HepG2 (cell line): ENCODE results near the gene TRIO. TPM values are rescaled to one million over a fixed set of nuclear protein-coding genes. Genes with fewer than 3 reads are reported as not detected.

ENCODE experiments used
- ATAC-seq: fragments of 200-7000 bp; cut with Tn5 transposase; 3 replicates; pipeline ENCODE4 v1.9.1; 2020; ENCODE audit warnings: mild to moderate bottlenecking, moderate library complexity
- BruUV-seq: library from RNA; stranded (reverse); fragments of 400-500 nt; replicated peaks from 2 replicates; lab custom pipeline; 2021; lab: Mats Ljungman, UMichigan
- CTCF ChIA-PET: fragments of 300-600 bp; formaldehyde crosslinking; extraction: SDS; loops from one replicate; lab custom pipeline; 2021; ENCODE audit warnings: low total read pairs, inconsistent platforms, low intra/inter-chr PET ratio; lab: Yijun Ruan, JAX
- POLR2A ChIA-PET: fragments of 350-600 bp; sonication (Branson Sonifier 250); formaldehyde crosslinking; loops from one replicate; lab custom pipeline; 2020; ENCODE audit warnings: antibody characterized with exemption, inconsistent platforms; lab: Yijun Ruan, JAX
- DNase-seq: peaks from one replicate; pipeline ENCODE4 v3.0.0-alpha.2; 2015; ENCODE audit warnings: low spot score
- FAIRE-seq: peaks from 3 replicates; lab custom pipeline; 2011; peaks lifted over from hg19 to GRCh38; lab: Jason Lieb, UNC
- H2AFZ ChIP-seq: one replicate; pipeline ENCODE4 v1.6.1; 2011; ENCODE audit warnings: low read length, inconsistent platforms
- H3K27ac ChIP-seq: fragments of 300-600 bp; 3 replicates; pipeline ENCODE4 v1.8.0; 2011; ENCODE audit warnings: mixed run types, mild to moderate bottlenecking, mixed read lengths, low read length, inconsistent platforms; ENCODE audit not compliant: insufficient read depth; ENCODE audit errors: extremely low read length
- H3K27me3 ChIP-seq, 2 experiments: fragments of 200-600 bp in 1 of 2; 2 replicates in 1 of 2; 3 replicates in 1 of 2; pipeline versions ENCODE4 v1.6.0 to v1.8.0; 2011; ENCODE audit warnings: low read length in 2 of 2, mild to moderate bottlenecking in 2 of 2, moderate library complexity in 2 of 2, inconsistent platforms in 1 of 2; ENCODE audit not compliant: insufficient read depth in 2 of 2, control insufficient read depth in 1 of 2
- H3K36me3 ChIP-seq, 2 experiments: fragments of 200-600 bp in 1 of 2; replicated peaks in 1 of 2; 2 replicates in 1 of 2; 3 replicates in 1 of 2; pipeline versions ENCODE4 v1.5.1 to v1.8.0; 2011; ENCODE audit warnings: low read length in 2 of 2, inconsistent platforms in 1 of 2; ENCODE audit not compliant: insufficient read depth in 2 of 2, control insufficient read depth in 1 of 2
- H3K4me1 ChIP-seq: 2 replicates; pipeline ENCODE4 v1.5.1; 2012; ENCODE audit warnings: low read length, inconsistent platforms; ENCODE audit not compliant: insufficient read depth
- H3K4me2 ChIP-seq: 2 replicates; pipeline ENCODE4 v1.6.0; 2011; ENCODE audit warnings: low read depth, low read length, inconsistent platforms
- H3K4me3 ChIP-seq, 3 experiments: fragments of 200-600 bp in 1 of 3; sonication (generic), shearing (Covaris generic) in 1 of 3; replicated peaks in 1 of 3; 2 replicates each; pipeline ENCODE4 v1.5.1; 2011 to 2016; ENCODE audit warnings: low read length in 3 of 3, inconsistent platforms in 2 of 3, low read depth in 2 of 3, mild to moderate bottlenecking in 2 of 3, control low read depth in 1 of 3, mixed read lengths in 1 of 3; ENCODE audit not compliant: insufficient read depth in 1 of 3
- H3K79me2 ChIP-seq: one replicate; pipeline ENCODE4 v1.6.1; 2011; ENCODE audit warnings: low read length, inconsistent platforms; ENCODE audit not compliant: insufficient read depth
- H3K9ac ChIP-seq: 2 replicates; pipeline ENCODE4 v1.6.0; 2011; ENCODE audit warnings: mild to moderate bottlenecking, low read depth, low read length, inconsistent platforms; ENCODE audit not compliant: insufficient read depth
- H3K9me3 ChIP-seq: 2 replicates; pipeline ENCODE4 v1.5.1; 2012; ENCODE audit warnings: mild to moderate bottlenecking, low read length
- H4K20me1 ChIP-seq: 2 replicates; pipeline ENCODE4 v1.6.0; 2011; ENCODE audit warnings: inconsistent platforms, mild to moderate bottlenecking, low read length, moderate library complexity; ENCODE audit not compliant: insufficient read depth
- CREB1 ChIP-seq, 2 experiments: fragments of 450-650 bp in 1 of 2; IDR thresholded peaks; 2 replicates each; pipeline ENCODE4 v1.6.1; 2016 to 2017; ENCODE audit warnings: control low read depth in 1 of 2, mild to moderate bottlenecking in 1 of 2, missing compliant biosample characterization in 1 of 2, missing genetic modification characterization in 1 of 2
- HMGXB3 ChIP-seq: sonication (generic); formaldehyde crosslinking; IDR thresholded peaks from 2 replicates; pipeline ENCODE4 v1.4.0; 2020; ENCODE audit warnings: missing genetic modification reagents, borderline replicate concordance
- KDM5B ChIP-seq: sonication (generic); formaldehyde crosslinking; IDR thresholded peaks from 2 replicates; pipeline ENCODE4 v1.4.0; 2020; ENCODE audit warnings: missing genetic modification reagents, mild to moderate bottlenecking, borderline replicate concordance
- SALL2 ChIP-seq: sonication (generic); formaldehyde crosslinking; IDR thresholded peaks from 2 replicates; pipeline ENCODE4 v1.8.1; 2023; ENCODE audit warnings: mild to moderate bottlenecking, missing genetic modification reagents, inconsistent platforms
- ZHX1 ChIP-seq: sonication (generic); formaldehyde crosslinking; IDR thresholded peaks from 2 replicates; pipeline ENCODE4 v1.8.1; 2022; ENCODE audit warnings: low read depth, mild to moderate bottlenecking, missing genetic modification reagents
- ZNF230 ChIP-seq: sonication (generic); formaldehyde crosslinking; IDR thresholded peaks from 2 replicates; pipeline ENCODE4 v1.4.0; 2020; ENCODE audit warnings: mild to moderate bottlenecking, missing genetic modification reagents
- ZNF547 ChIP-seq: sonication (generic); formaldehyde crosslinking; IDR thresholded peaks from 2 replicates; pipeline ENCODE4 v1.5.1; 2020; ENCODE audit warnings: mild to moderate bottlenecking, missing genetic modification reagents
- ZNF572 ChIP-seq: sonication (generic); formaldehyde crosslinking; IDR thresholded peaks from 2 replicates; pipeline ENCODE4 v1.5.1; 2020; ENCODE audit warnings: mild to moderate bottlenecking, missing genetic modification reagents
- WGBS: methylation state at CpG from one replicate; pipeline ENCODE4 v1.1.6; 2017; ENCODE audit warnings: low lambda C conversion rate; 5-methylcytosine and 5-hydroxymethylcytosine counted together
- in situ Hi-C: cut with HindIII; loops from 2 replicates; pipeline ENCODE4 v1.10.0; 2017; ENCODE audit warnings: low pct_unique_long_range_greater_than_20kb; ENCODE audit not compliant: extremely low pct_ligation_motif_present
- intact Hi-C: fragments of 100-400 bp; cut with micrococcal nuclease; formaldehyde crosslinking; loops from one replicate; pipeline ENCODE4 v1.10.0; 2022; ENCODE audit not compliant: unreplicated experiment
- polyA plus RNA-seq, 8 experiments: library from polyadenylated mRNA; depleted of rRNA in 3 of 8; stranded (reverse) in 7 of 8; unstranded in 1 of 8; fragments of >200 nt; fragmentation: Illumina TruSeq in 4 of 8; extraction: Trizol in 4 of 8; gene quantifications; 2 replicates each; pipeline versions ENCODE4 v1.2.1 to v1.2.3, GENCODE V29; 2011 to 2016; ENCODE audit warnings: low read depth in 4 of 8, missing spikeins in 1 of 8, mixed read lengths in 1 of 8; ENCODE audit not compliant: insufficient read depth in 1 of 8
- total RNA-seq, 5 experiments: library from RNA; depleted of rRNA; stranded (reverse); fragments of >200 nt; fragmentation: Illumina TruSeq; extraction: Trizol; gene quantifications; 2 replicates each; pipeline ENCODE4 v1.2.3, GENCODE V29; 2016; ENCODE audit warnings: low read depth in 1 of 5
- TF ChIP-seq, protein P1 (sequence below): sonication (generic); formaldehyde crosslinking; IDR thresholded peaks from 2 replicates; pipeline ENCODE4 v1.5.0; 2020; ENCODE audit warnings: mild to moderate bottlenecking, missing genetic modification reagents
- TF ChIP-seq, protein P2 (sequence below): sonication (generic); formaldehyde crosslinking; conservative IDR thresholded peaks from 2 replicates; pipeline ENCODE4 v1.4.0; 2020; ENCODE audit warnings: missing genetic modification reagents
- TF ChIP-seq, protein P3 (sequence below): IDR thresholded peaks from 2 replicates; pipeline ENCODE4 v1.6.1; 2016; ENCODE audit warnings: low read depth, control low read depth

The TRIO gene
- total and polyA plus RNA-seq, 2 of the 13 experiments (the other 11 are each of a cell fraction or from before 2014, with no cell fraction given): 45.2 to 45.9 TPM

DNA sequence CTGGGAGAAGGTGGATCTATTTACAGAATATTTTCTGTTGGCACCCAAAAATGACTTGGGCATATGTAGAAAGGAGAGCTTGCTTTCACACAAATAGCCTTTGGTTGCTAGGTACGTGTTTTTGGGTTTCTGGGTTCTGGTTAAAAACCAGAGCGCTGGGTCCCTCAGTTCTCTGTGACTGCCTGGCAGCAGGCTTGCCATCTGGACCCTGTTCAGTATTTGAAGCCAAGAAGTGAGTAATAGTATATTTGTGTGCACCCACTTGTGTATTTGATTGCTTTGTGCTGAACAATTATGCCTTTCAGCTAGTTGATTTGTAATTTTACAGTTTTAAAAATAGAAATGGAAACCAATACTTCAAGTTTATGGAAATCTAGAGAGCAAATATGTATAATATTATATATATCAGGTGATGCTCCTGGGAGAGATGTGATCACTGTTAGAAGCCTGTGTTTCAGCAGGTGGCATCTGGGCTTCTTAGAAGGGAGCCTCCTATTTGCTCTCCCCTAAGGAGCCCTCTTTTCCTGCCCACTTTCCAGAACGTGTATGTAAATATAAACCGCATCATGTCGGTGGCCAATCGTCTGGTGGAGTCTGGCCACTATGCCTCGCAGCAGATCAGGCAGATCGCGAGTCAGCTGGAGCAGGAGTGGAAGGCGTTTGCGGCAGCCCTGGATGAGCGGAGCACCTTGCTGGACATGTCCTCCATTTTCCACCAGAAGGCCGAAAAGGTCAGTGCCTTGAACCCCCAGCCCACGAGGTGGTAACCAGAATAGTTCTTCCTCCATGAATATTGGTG is 153.6 kb downstream of the TRIO start:
- in situ Hi-C loops (no loop called here), intact Hi-C loops (no loop called here)
- H3K9ac ChIP-seq: no peak overlapping the region
- DNase-seq (no peak), FAIRE-seq (no peak), ATAC-seq (no peak)
- H3K4me3 ChIP-seq: no peak overlapping the region
- CTCF ChIA-PET: no interaction called here
- no peaks in the 10 kb centered on the region for H3K9me3 ChIP-seq
- H3K4me1 ChIP-seq: no peaks in the 10 kb centered on the region
- H4K20me1 ChIP-seq: peaks cover 3% of the 10 kb centered on the region; the same call in 1 of the 2 replicates
- no peak overlapping the region for H3K27ac ChIP-seq
- H3K27me3 ChIP-seq: no peaks in the 10 kb centered on the region
- peaks cover 16 to 73% of the 10 kb centered on the region in 2 experiments for H3K36me3 ChIP-seq
- H3K79me2 ChIP-seq: no peaks in the 10 kb centered on the region
- BruUV-seq: no TSS peak
- no peak overlapping the region for H2AFZ ChIP-seq
- 97% methylated on average over 14 of the region's 14 CpGs for WGBS
- no peak overlapping the region for H3K4me2 ChIP-seq
- POLR2A ChIA-PET: no interaction called here
- TF ChIP-seq ZNF230: no peak
- TF ChIP-seq CREB1 (IDR thresholded peaks at IDR 0.05): no peak
- TF ChIP-seq CREB1 (CRISPR knock-in tag; IDR thresholded peaks at IDR 0.05): no peak
- TF ChIP-seq HMGXB3 (CRISPR knock-in tag): no peak
- TF ChIP-seq, protein P1, sequence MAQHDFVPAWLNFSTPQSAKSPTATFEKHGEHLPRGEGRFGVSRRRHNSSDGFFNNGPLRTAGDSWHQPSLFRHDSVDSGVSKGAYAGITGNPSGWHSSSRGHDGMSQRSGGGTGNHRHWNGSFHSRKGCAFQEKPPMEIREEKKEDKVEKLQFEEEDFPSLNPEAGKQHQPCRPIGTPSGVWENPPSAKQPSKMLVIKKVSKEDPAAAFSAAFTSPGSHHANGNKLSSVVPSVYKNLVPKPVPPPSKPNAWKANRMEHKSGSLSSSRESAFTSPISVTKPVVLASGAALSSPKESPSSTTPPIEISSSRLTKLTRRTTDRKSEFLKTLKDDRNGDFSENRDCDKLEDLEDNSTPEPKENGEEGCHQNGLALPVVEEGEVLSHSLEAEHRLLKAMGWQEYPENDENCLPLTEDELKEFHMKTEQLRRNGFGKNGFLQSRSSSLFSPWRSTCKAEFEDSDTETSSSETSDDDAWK (CRISPR knock-in tag): no peak
- TF ChIP-seq, protein P2, sequence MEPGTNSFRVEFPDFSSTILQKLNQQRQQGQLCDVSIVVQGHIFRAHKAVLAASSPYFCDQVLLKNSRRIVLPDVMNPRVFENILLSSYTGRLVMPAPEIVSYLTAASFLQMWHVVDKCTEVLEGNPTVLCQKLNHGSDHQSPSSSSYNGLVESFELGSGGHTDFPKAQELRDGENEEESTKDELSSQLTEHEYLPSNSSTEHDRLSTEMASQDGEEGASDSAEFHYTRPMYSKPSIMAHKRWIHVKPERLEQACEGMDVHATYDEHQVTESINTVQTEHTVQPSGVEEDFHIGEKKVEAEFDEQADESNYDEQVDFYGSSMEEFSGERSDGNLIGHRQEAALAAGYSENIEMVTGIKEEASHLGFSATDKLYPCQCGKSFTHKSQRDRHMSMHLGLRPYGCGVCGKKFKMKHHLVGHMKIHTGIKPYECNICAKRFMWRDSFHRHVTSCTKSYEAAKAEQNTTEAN: no peak
- TF ChIP-seq SALL2 (CRISPR knock-in tag): no peak
- no peak for TF ChIP-seq ZNF572 (CRISPR knock-in tag)
- TF ChIP-seq, protein P3, sequence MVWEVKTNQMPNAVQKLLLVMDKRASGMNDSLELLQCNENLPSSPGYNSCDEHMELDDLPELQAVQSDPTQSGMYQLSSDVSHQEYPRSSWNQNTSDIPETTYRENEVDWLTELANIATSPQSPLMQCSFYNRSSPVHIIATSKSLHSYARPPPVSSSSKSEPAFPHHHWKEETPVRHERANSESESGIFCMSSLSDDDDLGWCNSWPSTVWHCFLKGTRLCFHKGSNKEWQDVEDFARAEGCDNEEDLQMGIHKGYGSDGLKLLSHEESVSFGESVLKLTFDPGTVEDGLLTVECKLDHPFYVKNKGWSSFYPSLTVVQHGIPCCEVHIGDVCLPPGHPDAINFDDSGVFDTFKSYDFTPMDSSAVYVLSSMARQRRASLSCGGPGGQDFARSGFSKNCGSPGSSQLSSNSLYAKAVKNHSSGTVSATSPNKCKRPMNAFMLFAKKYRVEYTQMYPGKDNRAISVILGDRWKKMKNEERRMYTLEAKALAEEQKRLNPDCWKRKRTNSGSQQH (CRISPR knock-in tag): no peak
- TF ChIP-seq ZHX1 (CRISPR knock-in tag): no peak
- no peak for TF ChIP-seq KDM5B (CRISPR knock-in tag)
- no peak for TF ChIP-seq ZNF547 (CRISPR knock-in tag)
